Cardiac fibroblast (primary cell): ENCODE data around the gene KHDC3L.

Experiments
- DNase-seq, 2 donors: peaks; one replicate each; pipeline versions ENCODE4 v3.0.0 to v3.0.0-alpha.2; 2010; ENCODE audit warnings: low read depth in 2 of 2
- H3K4me3 ChIP-seq, 2 donors: replicated peaks in 1 of 2; 1 replicate in 1 of 2; 2 replicates in 1 of 2; pipeline ENCODE4 v1.5.1; 2011; ENCODE audit warnings: low read depth in 2 of 2, low read length in 2 of 2, mild to moderate bottlenecking in 2 of 2, moderate library complexity in 1 of 2
- TF ChIP-seq, protein P1 (sequence below): IDR thresholded peaks from one replicate; pipeline ENCODE4 v1.5.1; 2011; ENCODE audit warnings: low read depth, mild to moderate bottlenecking, low read length, inconsistent platforms

The KHDC3L gene

DNA sequence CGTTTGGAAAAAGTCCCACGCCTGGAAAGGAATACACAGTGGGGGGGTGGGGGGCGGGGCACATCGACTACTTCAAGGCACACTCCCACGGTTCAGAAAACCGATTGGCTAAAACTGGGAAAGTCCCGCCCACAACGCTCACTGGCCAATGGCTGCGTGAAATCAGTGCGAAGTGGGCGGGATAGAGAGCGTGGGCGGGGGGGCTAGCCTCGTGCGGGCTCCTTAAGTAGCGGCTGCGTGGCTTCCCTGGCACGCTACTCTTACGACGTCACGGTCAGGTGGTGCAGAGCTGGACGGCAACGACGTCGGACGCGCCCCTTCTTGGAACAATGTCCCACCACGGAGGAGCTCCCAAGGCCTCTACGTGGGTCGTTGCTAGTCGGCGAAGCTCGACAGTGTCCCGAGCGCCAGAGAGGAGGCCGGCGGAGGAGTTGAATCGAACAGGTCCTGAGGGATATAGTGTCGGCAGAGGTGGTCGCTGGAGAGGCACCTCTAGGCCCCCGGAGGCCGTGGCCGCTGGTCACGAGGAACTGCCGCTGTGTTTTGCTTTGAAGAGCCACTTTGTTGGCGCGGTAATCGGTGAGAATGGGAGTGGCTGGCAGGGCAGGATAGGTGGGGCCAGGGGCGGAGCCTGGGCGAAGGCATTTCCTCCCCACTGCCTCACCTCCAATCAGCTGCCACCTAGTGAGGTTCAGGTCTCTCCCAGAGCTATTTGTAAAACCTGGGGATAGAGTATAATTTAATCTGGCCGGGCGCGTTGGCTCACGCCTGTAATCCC is 32.3 kb downstream of the KHDC3L start, which contains the start of gene DDX43:
DDX43 (plus strand) TSS at position 252 of the 778 bp plus-strand sequence; CDS start at position 330, 78 bp downstream.
- peak within 1 kb of the TSS; percentile 28 to 47 for H3K4me3 ChIP-seq
- TF ChIP-seq, protein P1, sequence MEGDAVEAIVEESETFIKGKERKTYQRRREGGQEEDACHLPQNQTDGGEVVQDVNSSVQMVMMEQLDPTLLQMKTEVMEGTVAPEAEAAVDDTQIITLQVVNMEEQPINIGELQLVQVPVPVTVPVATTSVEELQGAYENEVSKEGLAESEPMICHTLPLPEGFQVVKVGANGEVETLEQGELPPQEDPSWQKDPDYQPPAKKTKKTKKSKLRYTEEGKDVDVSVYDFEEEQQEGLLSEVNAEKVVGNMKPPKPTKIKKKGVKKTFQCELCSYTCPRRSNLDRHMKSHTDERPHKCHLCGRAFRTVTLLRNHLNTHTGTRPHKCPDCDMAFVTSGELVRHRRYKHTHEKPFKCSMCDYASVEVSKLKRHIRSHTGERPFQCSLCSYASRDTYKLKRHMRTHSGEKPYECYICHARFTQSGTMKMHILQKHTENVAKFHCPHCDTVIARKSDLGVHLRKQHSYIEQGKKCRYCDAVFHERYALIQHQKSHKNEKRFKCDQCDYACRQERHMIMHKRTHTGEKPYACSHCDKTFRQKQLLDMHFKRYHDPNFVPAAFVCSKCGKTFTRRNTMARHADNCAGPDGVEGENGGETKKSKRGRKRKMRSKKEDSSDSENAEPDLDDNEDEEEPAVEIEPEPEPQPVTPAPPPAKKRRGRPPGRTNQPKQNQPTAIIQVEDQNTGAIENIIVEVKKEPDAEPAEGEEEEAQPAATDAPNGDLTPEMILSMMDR, result no peak
- peak; percentile 60 to 71 for DNase-seq

DNA sequence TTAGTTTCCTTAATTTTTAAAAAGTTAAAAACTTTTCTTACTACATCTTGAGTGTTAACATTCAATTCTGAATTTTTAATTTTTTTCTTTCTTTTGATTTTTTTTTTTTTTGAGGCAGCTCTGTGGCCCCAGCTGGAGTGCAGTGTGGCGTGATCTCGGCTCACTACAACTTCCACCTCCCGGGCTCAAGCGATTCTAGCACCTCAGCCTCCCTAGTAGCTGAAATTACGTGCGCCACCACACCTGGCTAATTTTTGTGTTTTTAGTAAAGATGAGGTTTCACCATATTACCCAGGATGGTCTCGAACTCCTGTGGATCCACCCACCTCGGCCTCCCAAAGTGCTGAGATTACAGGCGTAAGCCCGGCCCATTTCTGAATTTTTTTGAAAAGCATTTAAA is 33.4 kb downstream of the KHDC3L start:
- no peak for DNase-seq
- TF ChIP-seq, protein P1, result no peak
- H3K4me3 ChIP-seq, result no peak overlapping the region

DNA sequence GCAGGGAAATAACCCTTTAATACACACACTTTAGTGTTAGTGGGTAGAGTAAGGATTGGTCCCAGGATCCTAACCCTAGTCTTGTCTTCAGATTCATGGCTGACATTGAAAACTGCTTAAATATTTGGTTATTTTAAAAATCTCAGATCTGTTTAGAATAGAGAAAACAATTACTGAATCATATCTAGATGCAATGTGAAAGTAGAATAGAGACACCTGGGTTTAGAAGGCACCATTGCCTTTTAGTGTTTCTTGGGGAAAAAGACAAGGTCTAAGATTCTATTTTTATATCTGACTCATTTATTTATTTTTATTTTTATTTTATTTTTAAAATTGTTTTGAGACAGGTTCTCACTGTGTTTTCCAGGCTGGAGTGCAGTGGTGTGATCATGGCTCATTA is 38.2 kb downstream of the KHDC3L start:
- TF ChIP-seq, protein P1, result no peak
- DNase-seq, result no peak
- H3K4me3 ChIP-seq, result no peak overlapping the region

DNA sequence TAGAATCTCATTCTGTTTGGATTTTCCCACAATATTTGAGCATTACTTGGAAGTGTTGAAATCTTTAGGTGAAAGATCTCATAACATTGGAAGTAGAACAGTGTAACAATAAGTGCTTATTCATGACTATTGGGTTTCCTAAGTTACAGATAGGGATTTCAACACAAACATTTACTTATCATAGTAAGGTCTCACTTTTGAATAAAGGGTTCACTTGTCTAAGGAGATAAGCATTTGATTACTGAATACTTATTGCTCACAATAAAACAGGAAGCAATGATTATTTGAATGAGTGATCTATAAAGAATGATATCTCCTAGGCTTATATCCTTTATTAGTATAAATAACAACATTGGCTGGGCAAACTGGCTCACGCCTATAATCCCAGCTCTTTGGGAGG is 46.9 kb downstream of the KHDC3L start:
- no peak overlapping the region for H3K4me3 ChIP-seq
- DNase-seq, result peak in 1 of 2 donors; percentile 18
- TF ChIP-seq, protein P1, result no peak

- no peak overlapping the region for H3K4me3 ChIP-seq
- TF ChIP-seq, protein P1, result no peak
- DNase-seq, result no peak
These were observed 50.6 kb downstream of the KHDC3L start for GRCh38 chr6:73413102-73413501.
